OCI-LY1 (cell line): Measurements from ENCODE around the gene G2E3.
"Not testable (repeated sequence)": the region's sequence is repeated elsewhere in the genome, so short reads cannot be mapped to it uniquely, and the experiment has no call there.

Source experiments
- H2AFZ ChIP-seq: fragments of 200-600 bp; sonication (generic), shearing (Covaris generic); 2 replicates; pipeline ENCODE4 v1.6.0; 2014; ENCODE audit warnings: antibody characterized with exemption, mild to moderate bottlenecking, low read length
- H3F3A ChIP-seq: fragments of 200-600 bp; sonication (generic), shearing (Covaris generic); 2 replicates; pipeline ENCODE4 v1.6.0; 2014; ENCODE audit warnings: mild to moderate bottlenecking, antibody characterized with exemption, low read length, moderate library complexity; ENCODE audit not compliant: insufficient read depth
- H3K27ac ChIP-seq: fragments of 200-600 bp; sonication (generic); 2 replicates; pipeline ENCODE4 v1.5.1; 2014; ENCODE audit warnings: low read length, mixed run types, mild to moderate bottlenecking, low read depth; ENCODE audit not compliant: poor library complexity, severe bottlenecking
- H3K27me3 ChIP-seq: fragments of 200-600 bp; sonication (generic); 2 replicates; pipeline ENCODE4 v1.6.0; 2014; ENCODE audit warnings: antibody characterized with exemption, mild to moderate bottlenecking, low read length, moderate library complexity; ENCODE audit not compliant: insufficient read depth
- H3K36me3 ChIP-seq: fragments of 200-600 bp; sonication (generic); 2 replicates; pipeline ENCODE4 v1.6.1; 2014; ENCODE audit warnings: mild to moderate bottlenecking, antibody characterized with exemption, low read length, moderate library complexity, mixed read lengths; ENCODE audit not compliant: insufficient read depth
- H3K4me1 ChIP-seq: fragments of 200-600 bp; sonication (generic); 2 replicates; pipeline ENCODE4 v1.5.1; 2014; ENCODE audit warnings: mild to moderate bottlenecking, low read length, moderate library complexity; ENCODE audit not compliant: insufficient read depth, severe bottlenecking
- H3K4me2 ChIP-seq: fragments of 200-600 bp; sonication (generic), shearing (Covaris generic); 2 replicates; pipeline ENCODE4 v1.6.1; 2014; ENCODE audit warnings: low read length
- H3K4me3 ChIP-seq: fragments of 200-600 bp; sonication (generic); 2 replicates; pipeline ENCODE4 v1.5.1; 2014; ENCODE audit warnings: low read length, low read depth, mild to moderate bottlenecking, mixed read lengths; ENCODE audit not compliant: poor library complexity, severe bottlenecking
- H3K79me2 ChIP-seq: fragments of 200-600 bp; shearing (Covaris generic); 2 replicates; pipeline ENCODE4 v1.6.1; 2016; ENCODE audit warnings: mixed run types, low read length, mixed read lengths; ENCODE audit not compliant: insufficient read depth
- H3K9ac ChIP-seq: fragments of 200-600 bp; sonication (generic), shearing (Covaris generic); 2 replicates; pipeline ENCODE4 v1.6.1; 2014; ENCODE audit warnings: mild to moderate bottlenecking, low read length, mixed read lengths
- H3K9me2 ChIP-seq: fragments of 200-600 bp; sonication (generic), shearing (Covaris generic); 2 replicates; pipeline ENCODE4 v1.6.1; 2014; ENCODE audit warnings: low read depth, mild to moderate bottlenecking, low read length, mixed read lengths
- H3K9me3 ChIP-seq: fragments of 200-600 bp; shearing (Covaris generic); 2 replicates; pipeline ENCODE4 v1.6.1; 2014; ENCODE audit warnings: low read length, mixed read lengths
- H4K20me1 ChIP-seq: fragments of 200-600 bp; sonication (generic), shearing (Covaris generic); 2 replicates; pipeline ENCODE4 v1.6.0; 2016; ENCODE audit warnings: mild to moderate bottlenecking, low read length; ENCODE audit not compliant: insufficient read depth
- CTCF ChIP-seq: fragments of 200-600 bp; sonication (generic), shearing (Covaris generic); IDR thresholded peaks from 2 replicates; pipeline ENCODE4 v1.5.1; 2017; ENCODE audit warnings: mild to moderate bottlenecking, antibody characterized with exemption, low read length, moderate library complexity, mixed read lengths
- EZH2 ChIP-seq: fragments of 200-600 bp; sonication (generic), shearing (Covaris generic); IDR thresholded peaks from 2 replicates; pipeline ENCODE4 v1.8.0; 2017; ENCODE audit warnings: borderline replicate concordance, mixed run types, mild to moderate bottlenecking, antibody characterized with exemption, low read length, moderate library complexity, mixed read lengths

The G2E3 gene

GRCh38 chr14:30541318-30541717, 17.6 kb upstream of the G2E3 start:
- no peak overlapping the region for H3K4me3 ChIP-seq
- no peak overlapping the region for H3K27ac ChIP-seq
- no peaks in the 10 kb centered on the region for H3K9me2 ChIP-seq
- no peaks in the 10 kb centered on the region for H3K9me3 ChIP-seq
- TF ChIP-seq CTCF, result no peak
- no peak for TF ChIP-seq EZH2
- H4K20me1 ChIP-seq, result no peaks in the 10 kb centered on the region
- H3K4me2 ChIP-seq, result no peak overlapping the region
- H3K27me3 ChIP-seq, result 0 out of 2 replicates have a peak, but pooled peaks cover 4% of the 10 kb centered on the region
- H3K79me2 ChIP-seq, result no peaks in the 10 kb centered on the region
- H3K4me1 ChIP-seq, result no peaks in the 10 kb centered on the region
- H2AFZ ChIP-seq, result no peak overlapping the region
- no peaks in the 10 kb centered on the region for H3K36me3 ChIP-seq
- no peaks in the 10 kb centered on the region for H3F3A ChIP-seq
- no peak overlapping the region for H3K9ac ChIP-seq

GRCh38 chr14:30546735-30547134, 12.2 kb upstream of the G2E3 start:
- not testable (repeated sequence) for H3K27me3 ChIP-seq, H3K9me2 ChIP-seq, H4K20me1 ChIP-seq, H3K9me3 ChIP-seq, H3K36me3 ChIP-seq, H3K9ac ChIP-seq, H2AFZ ChIP-seq, H3K27ac ChIP-seq, H3K4me1 ChIP-seq, H3F3A ChIP-seq, H3K4me2 ChIP-seq, H3K4me3 ChIP-seq, H3K79me2 ChIP-seq

GRCh38 chr14:30547388-30548048, 11.4 kb upstream of the G2E3 start:
- no peak overlapping the region for H3K4me3 ChIP-seq
- no peak overlapping the region for H2AFZ ChIP-seq
- H3K4me2 ChIP-seq, result no peak overlapping the region
- no peak overlapping the region for H3K27ac ChIP-seq
- H3K27me3 ChIP-seq, result 0 out of 2 replicates have a peak, but pooled peaks cover 4% of the 10 kb centered on the region
- H3K9ac ChIP-seq, result no peak overlapping the region
- no peaks in the 10 kb centered on the region for H3K4me1 ChIP-seq
- no peaks in the 10 kb centered on the region for H3K36me3 ChIP-seq
- no peaks in the 10 kb centered on the region for H3K9me3 ChIP-seq
- no peaks in the 10 kb centered on the region for H4K20me1 ChIP-seq
- no peaks in the 10 kb centered on the region for H3K9me2 ChIP-seq
- H3F3A ChIP-seq, result no peaks in the 10 kb centered on the region
- H3K79me2 ChIP-seq, result no peaks in the 10 kb centered on the region
- TF ChIP-seq EZH2 (no peak), CTCF (no peak)

- H3K27me3 ChIP-seq, result no peaks in the 10 kb centered on the region
- H3K9me2 ChIP-seq, result no peaks in the 10 kb centered on the region
- no peaks in the 10 kb centered on the region for H3K9me3 ChIP-seq
- no peak for TF ChIP-seq CTCF
- TF ChIP-seq EZH2, result no peak
- H3F3A ChIP-seq, result no peaks in the 10 kb centered on the region
- H2AFZ ChIP-seq, result no peak overlapping the region
- no peaks in the 10 kb centered on the region for H3K79me2 ChIP-seq
- H3K4me3 ChIP-seq, result no peak overlapping the region
- H3K4me1 ChIP-seq, result no peaks in the 10 kb centered on the region
- no peak overlapping the region for H3K9ac ChIP-seq
- H3K36me3 ChIP-seq, result no peaks in the 10 kb centered on the region
- H3K27ac ChIP-seq, result no peak overlapping the region
- H3K4me2 ChIP-seq, result no peak overlapping the region
- no peaks in the 10 kb centered on the region for H4K20me1 ChIP-seq
These were observed 8.6 kb upstream of the G2E3 start for GRCh38 chr14:30550335-30550734.
